T-cell (primary cell): Measurements from ENCODE around the gene UCK1. TPM values are rescaled to one million over a fixed set of nuclear protein-coding genes. Genes with fewer than 3 reads are reported as not detected.

Source experiments
- ATAC-seq, 4 experiments: fragments of 200-7000 bp in 3 of 4; fragments of 150-1000 bp in 1 of 4; cut with Tn5 transposase; replicated peaks in 1 of 4; 1 replicate in 3 of 4; 2 replicates in 1 of 4; pipeline ENCODE4 v1.10.0; 2021; ENCODE audit warnings: moderate library complexity in 3 of 4, mild to moderate bottlenecking in 2 of 4, moderate number of reproducible peaks in 1 of 4
- CTCF ChIA-PET, 2 donors: fragments of 300-600 bp; sonication (Branson Sonifier 250); formaldehyde crosslinking; loops; one replicate each; lab custom pipeline; 2022; ENCODE audit warnings: antibody characterized with exemption in 2 of 2; lab: Charles Lee
- POLR2A ChIA-PET, 2 donors: fragments of 300-600 bp; sonication (Branson Sonifier 250); formaldehyde crosslinking; loops; one replicate each; lab custom pipeline; 2022; ENCODE audit warnings: antibody characterized with exemption in 2 of 2; lab: Charles Lee
- DNase-seq, 35 experiments: peaks; one replicate each; pipeline versions ENCODE4 v3.0.0 to v3.0.0-alpha.2; 2013 to 2023
- H3K27ac ChIP-seq: one replicate; pipeline ENCODE4 v1.5.1; 2013; ENCODE audit warnings: low read length
- H3K27me3 ChIP-seq, 2 experiments: replicated peaks in 1 of 2; 1 replicate in 1 of 2; 2 replicates in 1 of 2; pipeline versions ENCODE4 v1.6.1 to v1.7.0; 2013; ENCODE audit warnings: low read length in 1 of 2, mixed read lengths in 1 of 2; ENCODE audit not compliant: control insufficient read depth in 2 of 2, insufficient read depth in 2 of 2; ENCODE audit errors: extremely low read depth in 1 of 2
- H3K36me3 ChIP-seq, 2 donors: 1 replicate in 1 of 2; 2 replicates in 1 of 2; pipeline versions ENCODE4 v1.6.1 to v1.7.0; 2013; ENCODE audit warnings: low read length in 1 of 2; ENCODE audit not compliant: control insufficient read depth in 2 of 2, insufficient read depth in 1 of 2; ENCODE audit errors: extremely low read depth in 1 of 2
- H3K4me1 ChIP-seq, 2 experiments: 1 replicate in 1 of 2; 2 replicates in 1 of 2; pipeline versions ENCODE4 v1.6.1 to v1.7.0; 2013; ENCODE audit warnings: low read length in 2 of 2, mixed read lengths in 1 of 2; ENCODE audit not compliant: insufficient read depth in 2 of 2, control insufficient read depth in 1 of 2; ENCODE audit errors: extremely low read depth in 1 of 2
- H3K4me3 ChIP-seq, 2 donors: 1 replicate in 1 of 2; 2 replicates in 1 of 2; pipeline versions ENCODE4 v1.5.1 to v1.7.0; 2013; ENCODE audit warnings: mild to moderate bottlenecking in 2 of 2, low read length in 1 of 2, moderate library complexity in 1 of 2; ENCODE audit not compliant: control insufficient read depth in 1 of 2; ENCODE audit errors: extremely low read depth in 1 of 2
- H3K9me3 ChIP-seq: 2 replicates; pipeline ENCODE4 v1.7.0; 2013
- H3K27ac Mint-ChIP-seq, 2 donors: one replicate each; pipeline ENCODE4 v1.8.0; 2020 to 2021; ENCODE audit warnings: mild to moderate bottlenecking in 2 of 2, mixed read lengths in 2 of 2
- H3K27me3 Mint-ChIP-seq, 2 donors: one replicate each; pipeline ENCODE4 v1.8.0; 2021 to 2022; ENCODE audit warnings: mixed read lengths in 2 of 2
- H3K36me3 Mint-ChIP-seq: one replicate; pipeline ENCODE4 v1.8.0; 2021; ENCODE audit warnings: mixed read lengths
- H3K4me1 Mint-ChIP-seq, 3 donors: one replicate each; pipeline ENCODE4 v1.8.0; 2020 to 2022; ENCODE audit warnings: mixed read lengths in 3 of 3, mild to moderate bottlenecking in 1 of 3
- H3K4me3 Mint-ChIP-seq, 3 donors: one replicate each; pipeline ENCODE4 v1.8.0; 2020 to 2022; ENCODE audit warnings: mild to moderate bottlenecking in 3 of 3, mixed read lengths in 3 of 3, moderate library complexity in 3 of 3
- H3K9me3 Mint-ChIP-seq, 3 donors: one replicate each; pipeline ENCODE4 v1.8.0; 2020 to 2022; ENCODE audit warnings: mixed read lengths in 3 of 3
- WGBS: methylation state at CpG from one replicate; pipeline ENCODE4 v1.1.5; 2013; ENCODE audit warnings: missing lambda C conversion rate; ENCODE audit not compliant: insufficient coverage; 5-methylcytosine and 5-hydroxymethylcytosine counted together
- total RNA-seq, 35 experiments: library from RNA in 6 of 35; stranded (reverse) in 6 of 35; fragments of 120-200 nt in 1 of 35; gene quantifications; one replicate each; pipeline versions ENCODE4 v1.2.1 to v1.2.4 and lab custom pipeline; 2013 to 2026

Gene UCK1
- total RNA-seq, 5 donors from 2014 or later (not counting 1 experiment from before 2014, with no cell fraction given) = 20.0 to 34.7 (median 32.0) TPM

GRCh38 chr9:131545786-131546335 lies 14.8 kb upstream of the UCK1 start:
- H3K4me3 Mint-ChIP-seq = peak overlapping the region in 2 of 3 donors; percentile 34 to 62

GRCh38 chr9:131545003-131545785 lies 14.1 kb upstream of the UCK1 start, which contains the start of gene PRRT1B:
TSS of gene PRRT1B (plus strand) at chr9:131545523. CDS start at chr9:131545616, 93 bp downstream.
- peak within 1 kb of the TSS in 2 of 3 donors; percentile 34 to 62 for H3K4me3 Mint-ChIP-seq
- no peak for DNase-seq

More at GRCh38 chr9:131545786-131546335, 14.8 kb upstream of the UCK1 start:
- Mint-ChIP-seq H3K9me3 (peaks cover 0 to 17% (median 8%) of the 10 kb centered on the region in 3 donors), H3K27ac (no peak overlapping the region), H3K27me3 (peaks cover 40 to 48% of the 10 kb centered on the region in 2 donors), H3K36me3 (peaks cover 12% of the 10 kb centered on the region), H3K4me1 (peaks cover 12 to 27% (median 18%) of the 10 kb centered on the region in 3 donors)
- H3K9me3 ChIP-seq = no peaks in the 10 kb centered on the region
- DNase-seq (no peak), ATAC-seq (peak in 2 of 4 experiments; percentile 13 to 29)
- WGBS = 6% methylated on average over 29 of the region's 30 CpGs
- ChIA-PET CTCF (no interaction called here), POLR2A (no interaction called here)
- peaks cover 6 to 39% of the 10 kb centered on the region in 2 experiments for H3K27me3 ChIP-seq
- H3K36me3 ChIP-seq = no peaks in the 10 kb centered on the region
- no peak overlapping the region for H3K27ac ChIP-seq
- peak overlapping the region; percentile 44 to 57 for H3K4me3 ChIP-seq
- peaks cover 4 to 24% of the 10 kb centered on the region in 2 experiments for H3K4me1 ChIP-seq

GRCh38 chr9:131543141-131543540 lies 12.1 kb upstream of the UCK1 start:
- peaks cover 16 to 23% of the 10 kb centered on the region in 2 donors for H3K27me3 Mint-ChIP-seq
- WGBS = no CpG with 5 or more reads among the region's 6 CpGs
- peaks cover 9 to 48% of the 10 kb centered on the region in 2 experiments for H3K4me1 ChIP-seq
- ChIA-PET POLR2A (no interaction called here), CTCF (no interaction called here)
- no peak overlapping the region for H3K4me3 ChIP-seq
- H3K36me3 Mint-ChIP-seq = peaks cover 3% of the 10 kb centered on the region
- DNase-seq (no peak), ATAC-seq (no peak)
- H3K27ac ChIP-seq = no peak overlapping the region
- no peaks in the 10 kb centered on the region for H3K36me3 ChIP-seq
- H3K9me3 ChIP-seq = no peaks in the 10 kb centered on the region
- peaks cover 0 to 12% (median 8%) of the 10 kb centered on the region in 3 donors for H3K9me3 Mint-ChIP-seq
- peaks cover 27 to 47% (median 36%) of the 10 kb centered on the region in 3 donors for H3K4me1 Mint-ChIP-seq
- H3K27me3 ChIP-seq = peaks cover 6 to 31% of the 10 kb centered on the region in 2 experiments
- H3K4me3 Mint-ChIP-seq = no peak overlapping the region
- H3K27ac Mint-ChIP-seq = no peak overlapping the region

More at GRCh38 chr9:131545003-131545785, 14.1 kb upstream of the UCK1 start, which contains the start of gene PRRT1B:
- peaks cover 6 to 29% of the 10 kb centered on the region in 2 experiments for H3K4me1 ChIP-seq
- WGBS = 45% methylated on average over 39 of the region's 50 CpGs
- no peak for ATAC-seq
- H3K9me3 ChIP-seq = no peaks in the 10 kb centered on the region
- no peak within 1 kb of the TSS for H3K27ac ChIP-seq
- H3K4me3 ChIP-seq = peak within 1 kb of the TSS; percentile 44 to 57
- ChIA-PET POLR2A (no interaction called here), CTCF (interaction anchor here (0.6 kb wide), 2 partner anchors 303 to 327 kb away, joined by 3 to 4 read pairs; no protein-coding TSS in a partner anchor)
- Mint-ChIP-seq H3K36me3 (peaks cover 12% of the 10 kb centered on the region), H3K4me1 (peaks cover 17 to 34% (median 24%) of the 10 kb centered on the region in 3 donors), H3K9me3 (peaks cover 0 to 17% (median 8%) of the 10 kb centered on the region in 3 donors), H3K27ac (no peak within 1 kb of the TSS), H3K27me3 (peaks cover 36 to 43% of the 10 kb centered on the region in 2 donors)
- peaks cover 6 to 39% of the 10 kb centered on the region in 2 experiments for H3K27me3 ChIP-seq
- no peaks in the 10 kb centered on the region for H3K36me3 ChIP-seq

- Histone ChIP-seq H3K4me1 (peaks cover 13 to 51% of the 10 kb centered on the region in 2 experiments), H3K36me3 (no peaks in the 10 kb centered on the region), H3K9me3 (no peaks in the 10 kb centered on the region), H3K27me3 (peaks cover 0 to under 1% of the 10 kb centered on the region in 2 experiments), H3K27ac (peak overlapping the region; percentile 52), H3K4me3 (no peak overlapping the region)
- Mint-ChIP-seq H3K4me3 (peak overlapping the region in 1 of 3 donors; percentile 61), H3K36me3 (no peaks in the 10 kb centered on the region), H3K27me3 (peaks cover 0 to under 1% of the 10 kb centered on the region in 2 donors), H3K27ac (peak overlapping the region; percentile 88 to 90), H3K9me3 (peaks cover 0 to 12% (median 8%) of the 10 kb centered on the region in 3 donors), H3K4me1 (peaks cover 26 to 49% (median 39%) of the 10 kb centered on the region in 3 donors)
- WGBS = 48% methylated on average over 6 of the region's 7 CpGs
- DNase-seq = peak in 18 of 35 experiments; percentile 12 to 51 (median 24)
- peak; percentile 68 to 87 (median 79) for ATAC-seq
- ChIA-PET POLR2A (interaction anchor here in 1 of 2 donors (0.7 kb wide), 2 partner anchors 188 to 190 kb away, joined by 3 to 6 read pairs; no protein-coding TSS in a partner anchor), CTCF (interaction anchor here in 1 of 2 donors (0.7 kb wide), 1 partner anchor 898 kb away, joined by 3 read pairs; no protein-coding TSS in a partner anchor)
These were observed 8.3 kb upstream of the UCK1 start for GRCh38 chr9:131539223-131539923.

- ChIA-PET CTCF (no interaction called here), POLR2A (no interaction called here)
- Mint-ChIP-seq H3K27ac (no peak overlapping the region), H3K4me3 (no peak overlapping the region), H3K27me3 (no peaks in the 10 kb centered on the region), H3K4me1 (peaks cover 30 to 52% (median 42%) of the 10 kb centered on the region in 3 donors), H3K9me3 (peaks cover 0 to 4% (median 2%) of the 10 kb centered on the region in 3 donors), H3K36me3 (no peaks in the 10 kb centered on the region)
- Histone ChIP-seq H3K9me3 (no peaks in the 10 kb centered on the region), H3K4me3 (no peak overlapping the region), H3K36me3 (no peaks in the 10 kb centered on the region), H3K27me3 (no peaks in the 10 kb centered on the region), H3K4me1 (peaks cover 15 to 57% of the 10 kb centered on the region in 2 experiments), H3K27ac (no peak overlapping the region)
- ATAC-seq (no peak), DNase-seq (no peak)
- 100% methylated on average over 2 of the region's 19 CpGs for WGBS
These were observed 6.9 kb upstream of the UCK1 start for GRCh38 chr9:131537946-131538345.
